Left lung (tissue), 10 donors: ENCODE data around the gene ASB1. TPM values are rescaled to one million over a fixed set of nuclear protein-coding genes. Genes with fewer than 3 reads are reported as not detected.

Source experiments
- ATAC-seq: fragments of 200-7000 bp; cut with Tn5 transposase; one replicate; pipeline ENCODE4 v1.9.1; 2020; ENCODE audit warnings: moderate library complexity
- DNase-seq, 4 donors: peaks; one replicate each; pipeline ENCODE4 v3.0.0-alpha.2; 2013 to 2020
- H3K27ac ChIP-seq, 2 donors: fragments of 200-600 bp; sonication (generic) in 1 of 2; one replicate each; pipeline versions ENCODE4 v1.5.0 to v1.8.0; 2020 to 2021
- H3K27me3 ChIP-seq, 2 donors: fragments of 200-600 bp; sonication (generic) in 1 of 2; one replicate each; pipeline versions ENCODE4 v1.5.0 to v1.8.0; 2020 to 2021
- H3K36me3 ChIP-seq, 2 donors: fragments of 200-600 bp; sonication (generic) in 1 of 2; one replicate each; pipeline versions ENCODE4 v1.5.0 to v1.8.0; 2020 to 2021
- H3K4me1 ChIP-seq, 2 donors: fragments of 200-600 bp; one replicate each; pipeline ENCODE4 v1.8.0; 2021
- H3K4me3 ChIP-seq, 2 donors: fragments of 200-600 bp; sonication (generic) in 1 of 2; one replicate each; pipeline versions ENCODE4 v1.5.0 to v1.8.0; 2020 to 2021; ENCODE audit warnings: mild to moderate bottlenecking in 1 of 2
- H3K9me3 ChIP-seq, 2 donors: fragments of 200-600 bp; sonication (generic) in 1 of 2; one replicate each; pipeline versions ENCODE4 v1.5.0 to v1.8.0; 2020 to 2021
- CTCF ChIP-seq, 2 donors: fragments of 200-600 bp; sonication (generic) in 1 of 2; IDR thresholded peaks; one replicate each; pipeline versions ENCODE4 v1.5.0 to v1.8.0; 2021; ENCODE audit warnings: antibody characterized with exemption in 2 of 2
- intact Hi-C, 2 donors: fragments of 100-400 bp; cut with DNase I; formaldehyde crosslinking; loops; one replicate each; pipeline versions ENCODE4 v1.11.2 to v1.14.2; 2022
- polyA plus RNA-seq, 6 donors: library from polyadenylated mRNA; unstranded; fragments of 120-200 nt; gene quantifications; one replicate each; pipeline ENCODE4 v1.2.1, GENCODE V29; 2013; ENCODE audit not compliant: insufficient read length in 6 of 6
- total RNA-seq, 2 donors: library from RNA; stranded (reverse); fragmentation: NEBNext Ultra II Directional; extraction: Animal tissue kit (Norgen Biotek cat#: 25700); gene quantifications; one replicate each; pipeline ENCODE4 v1.2.1, GENCODE V29; 2021
- donor health status: DM: no; HTN: yes; CAD: no.
- donor health status: DM: no; HTN: no; CAD: no.

Gene ASB1
- total and polyA plus RNA-seq, 8 donors: 16.6 to 33.4 (median 27.4) TPM

- TF ChIP-seq CTCF (IDR thresholded peaks at IDR 0.05): no peak
- H3K27ac ChIP-seq: no peak overlapping the region
- H3K9me3 ChIP-seq: peaks cover 0 to 4% of the 10 kb centered on the region in 2 donors
- H3K4me3 ChIP-seq: no peak overlapping the region
- H3K27me3 ChIP-seq: no peaks in the 10 kb centered on the region
- H3K4me1 ChIP-seq: no peaks in the 10 kb centered on the region
- H3K36me3 ChIP-seq: no peaks in the 10 kb centered on the region
- peak; percentile 32 for ATAC-seq
- intact Hi-C loops: no loop called here
- no peak for DNase-seq
These were observed 31.2 kb downstream of the ASB1 start for GRCh38 chr2:238457927-238458324.

GRCh38 chr2:238458651-238459050, 31.9 kb downstream of the ASB1 start:
- Histone ChIP-seq H3K27me3 (no peaks in the 10 kb centered on the region), H3K27ac (no peak overlapping the region), H3K4me3 (no peak overlapping the region), H3K9me3 (peaks cover 0 to 4% of the 10 kb centered on the region in 2 donors), H3K36me3 (no peaks in the 10 kb centered on the region), H3K4me1 (no peaks in the 10 kb centered on the region)
- ATAC-seq (no peak), DNase-seq (no peak)
- no peak for TF ChIP-seq CTCF (IDR thresholded peaks at IDR 0.05)
- intact Hi-C loops: no loop called here

GRCh38 chr2:238459081-238459629, 32.4 kb downstream of the ASB1 start:
- peaks cover 0 to 4% of the 10 kb centered on the region in 2 donors for H3K9me3 ChIP-seq
- no peaks in the 10 kb centered on the region for H3K36me3 ChIP-seq
- DNase-seq: peak in 1 of 4 donors; percentile 43
- no peak overlapping the region for H3K4me3 ChIP-seq
- intact Hi-C loops: no loop called here
- ATAC-seq: peak; percentile 59
- TF ChIP-seq CTCF (IDR thresholded peaks at IDR 0.05): no peak
- no peaks in the 10 kb centered on the region for H3K27me3 ChIP-seq
- H3K27ac ChIP-seq: no peak overlapping the region
- H3K4me1 ChIP-seq: no peaks in the 10 kb centered on the region

GRCh38 chr2:238461051-238461450, 34.3 kb downstream of the ASB1 start:
- ATAC-seq: no peak
- intact Hi-C loops: no loop called here

GRCh38 chr2:238461491-238461890, 34.8 kb downstream of the ASB1 start:
- no peak overlapping the region for H3K27ac ChIP-seq
- DNase-seq (no peak), ATAC-seq (no peak)
- H3K4me3 ChIP-seq: no peak overlapping the region
- intact Hi-C loops: no loop called here
- no peaks in the 10 kb centered on the region for H3K9me3 ChIP-seq
- no peaks in the 10 kb centered on the region for H3K27me3 ChIP-seq
- no peaks in the 10 kb centered on the region for H3K36me3 ChIP-seq
- no peak for TF ChIP-seq CTCF (IDR thresholded peaks at IDR 0.05)
- H3K4me1 ChIP-seq: no peaks in the 10 kb centered on the region

More at GRCh38 chr2:238461051-238461450, 34.3 kb downstream of the ASB1 start:
- no peak for DNase-seq
- H3K4me3 ChIP-seq: no peak overlapping the region
- H3K27ac ChIP-seq: no peak overlapping the region
- H3K36me3 ChIP-seq: no peaks in the 10 kb centered on the region
- H3K27me3 ChIP-seq: no peaks in the 10 kb centered on the region
- peaks cover 0 to under 1% of the 10 kb centered on the region in 2 donors for H3K9me3 ChIP-seq
- TF ChIP-seq CTCF (IDR thresholded peaks at IDR 0.05): no peak
- no peaks in the 10 kb centered on the region for H3K4me1 ChIP-seq
